Neural cell (in vitro differentiated cells): Measurements from ENCODE around the gene RTP2. TPM values are rescaled to one million over a fixed set of nuclear protein-coding genes. Genes with fewer than 3 reads are reported as not detected.

Source experiments
- H2AFZ ChIP-seq: fragments of 200-600, 300-800 bp; sonication (generic), shearing (Covaris generic); 2 replicates; pipeline ENCODE4 v1.6.0; 2014; ENCODE audit warnings: low read depth, mild to moderate bottlenecking, antibody characterized with exemption, low read length, moderate library complexity
- H3F3A ChIP-seq: fragments of 200-600 bp; shearing (Covaris generic); 2 replicates; pipeline ENCODE4 v1.6.1; 2016; ENCODE audit warnings: mild to moderate bottlenecking, moderate library complexity, mixed read lengths, antibody characterized with exemption, low read length; ENCODE audit not compliant: insufficient read depth, poor library complexity, severe bottlenecking
- H3K27ac ChIP-seq: fragments of 200-600, 300-800 bp; sonication (generic), shearing (Covaris generic); 2 replicates; pipeline ENCODE4 v1.5.1; 2014; ENCODE audit warnings: mild to moderate bottlenecking, low read length, moderate library complexity
- H3K27me3 ChIP-seq: fragments of 300-800, 200-600 bp; sonication (generic), shearing (Covaris generic); 2 replicates; pipeline ENCODE4 v1.6.0; 2014; ENCODE audit warnings: mild to moderate bottlenecking, low read depth, low read length, moderate library complexity; ENCODE audit not compliant: insufficient read depth
- H3K36me3 ChIP-seq: fragments of 300-800, 200-600 bp; sonication (generic), shearing (Covaris generic); 2 replicates; pipeline ENCODE4 v1.5.1; 2014; ENCODE audit warnings: mild to moderate bottlenecking, antibody characterized with exemption, low read length, moderate library complexity; ENCODE audit not compliant: insufficient read depth
- H3K4me2 ChIP-seq: fragments of 300-800, 200-600 bp; sonication (generic), shearing (Covaris generic); 2 replicates; pipeline ENCODE4 v1.6.0; 2014; ENCODE audit warnings: mild to moderate bottlenecking, low read length
- H3K4me3 ChIP-seq: fragments of 300-800, 200-600 bp; sonication (generic), shearing (Covaris generic); 2 replicates; pipeline ENCODE4 v1.5.1; 2014; ENCODE audit warnings: mild to moderate bottlenecking, low read length, moderate library complexity
- H3K79me2 ChIP-seq: fragments of 200-600 bp; shearing (Covaris generic); replicated peaks from 2 replicates; pipeline ENCODE4 v1.6.0; 2014; ENCODE audit warnings: mild to moderate bottlenecking, low read length, moderate library complexity; ENCODE audit not compliant: insufficient read depth
- H3K9ac ChIP-seq: fragments of 300-800, 200-600 bp; sonication (generic), shearing (Covaris generic); 2 replicates; pipeline ENCODE4 v1.6.1; 2016; ENCODE audit warnings: mild to moderate bottlenecking, low read length, mixed read lengths
- H3K9me2 ChIP-seq: fragments of 200-600 bp; shearing (Covaris generic); 2 replicates; pipeline ENCODE4 v1.6.1; 2016; ENCODE audit warnings: mild to moderate bottlenecking, low read length, mixed read lengths; ENCODE audit not compliant: insufficient read depth
- H3K9me3 ChIP-seq: fragments of 200-600, 300-800 bp; sonication (generic), shearing (Covaris generic); 2 replicates; pipeline ENCODE4 v1.6.1; 2016; ENCODE audit warnings: mild to moderate bottlenecking, mixed run types, low read length, moderate library complexity, mixed read lengths
- H4K20me1 ChIP-seq: fragments of 200-600 bp; shearing (Covaris generic); 2 replicates; pipeline ENCODE4 v1.6.1; 2016; ENCODE audit warnings: mild to moderate bottlenecking, mixed run types; ENCODE audit not compliant: insufficient read depth
- CTCF ChIP-seq: fragments of 450-650 bp; IDR thresholded peaks from 2 replicates; pipeline ENCODE4 v1.5.1; 2014; ENCODE audit warnings: antibody characterized with exemption, mild to moderate bottlenecking, moderate library complexity; ENCODE audit not compliant: poor library complexity, severe bottlenecking
- EP300 ChIP-seq: fragments of 450-650 bp; conservative IDR thresholded peaks from 2 replicates; pipeline ENCODE4 v1.6.1; 2014; ENCODE audit warnings: antibody characterized with exemption, mild to moderate bottlenecking, moderate library complexity; ENCODE audit not compliant: poor library complexity, severe bottlenecking
- EZH2 ChIP-seq: fragments of 200-600, 300-800 bp; shearing (Covaris generic), sonication (generic); IDR thresholded peaks from 2 replicates; pipeline ENCODE4 v1.6.1; 2014; ENCODE audit warnings: antibody characterized with exemption, low read length, borderline replicate concordance, mild to moderate bottlenecking; ENCODE audit not compliant: insufficient read depth, poor library complexity, severe bottlenecking
- MXI1 ChIP-seq: fragments of 450-650 bp; conservative IDR thresholded peaks from 2 replicates; pipeline ENCODE4 v1.6.1; 2014; ENCODE audit warnings: antibody characterized with exemption, mild to moderate bottlenecking; ENCODE audit not compliant: poor library complexity, severe bottlenecking
- POLR2AphosphoS5 ChIP-seq: IDR thresholded peaks from 2 replicates; pipeline ENCODE4 v1.6.1; 2012
- RAD21 ChIP-seq: fragments of 450-650 bp; conservative IDR thresholded peaks from 2 replicates; pipeline ENCODE4 v1.6.1; 2014; ENCODE audit warnings: antibody characterized with exemption, mild to moderate bottlenecking, moderate library complexity
- SMC3 ChIP-seq: fragments of 450-650 bp; conservative IDR thresholded peaks from 2 replicates; pipeline ENCODE4 v1.6.1; 2014; ENCODE audit warnings: antibody characterized with exemption, mild to moderate bottlenecking, moderate library complexity; ENCODE audit not compliant: poor library complexity
- TAF1 ChIP-seq: IDR thresholded peaks from 2 replicates; pipeline ENCODE4 v1.6.1; 2012; ENCODE audit warnings: low read depth
- polyA plus RNA-seq: library from polyadenylated mRNA; depleted of rRNA; stranded (reverse); fragments of >200 nt; gene quantifications from 2 replicates; pipeline ENCODE4 v1.2.3, GENCODE V29; 2014
- TF ChIP-seq, protein P1 (sequence below): IDR thresholded peaks from 2 replicates; pipeline ENCODE4 v1.6.1; 2012; ENCODE audit warnings: borderline replicate concordance

RTP2 gene
- polyA plus RNA-seq, 1 donor from 2014 or later = not detected

DNA sequence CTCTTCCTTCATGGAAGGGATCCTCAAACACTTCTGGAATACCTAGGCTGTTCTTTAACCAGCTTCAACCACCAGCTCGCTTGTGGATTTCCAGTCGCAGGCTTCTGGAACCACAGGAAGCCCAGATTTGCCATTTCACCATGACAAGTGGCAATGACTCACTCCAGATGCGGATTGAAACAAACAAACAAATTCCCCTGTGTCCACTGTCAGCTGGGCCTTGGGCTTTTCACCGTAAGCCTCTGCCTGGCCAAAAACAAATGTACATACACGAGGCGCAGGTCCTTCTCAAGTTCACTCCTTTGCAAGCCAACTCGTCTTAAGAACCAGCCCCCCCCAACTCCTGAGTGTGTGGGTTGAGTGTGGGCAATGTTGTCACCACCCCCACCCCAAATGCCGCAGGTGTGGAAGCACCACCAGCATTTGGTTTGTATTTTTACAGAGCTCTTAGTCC, 34.1 kb upstream of the RTP2 start:
- no peak overlapping the region for H3K4me2 ChIP-seq
- peaks cover 44% of the 10 kb centered on the region for H3K27me3 ChIP-seq
- no peaks in the 10 kb centered on the region for H3K9me2 ChIP-seq
- no peak overlapping the region for H3K4me3 ChIP-seq
- H3K79me2 ChIP-seq = peaks cover 2% of the 10 kb centered on the region
- H3K36me3 ChIP-seq = no peaks in the 10 kb centered on the region
- H3K27ac ChIP-seq = no peak overlapping the region
- no peaks in the 10 kb centered on the region for H4K20me1 ChIP-seq
- no peak overlapping the region for H3K9ac ChIP-seq
- H2AFZ ChIP-seq = no peak overlapping the region
- H3F3A ChIP-seq = no peaks in the 10 kb centered on the region
- H3K9me3 ChIP-seq = no peaks in the 10 kb centered on the region
- TF ChIP-seq, protein P1, sequence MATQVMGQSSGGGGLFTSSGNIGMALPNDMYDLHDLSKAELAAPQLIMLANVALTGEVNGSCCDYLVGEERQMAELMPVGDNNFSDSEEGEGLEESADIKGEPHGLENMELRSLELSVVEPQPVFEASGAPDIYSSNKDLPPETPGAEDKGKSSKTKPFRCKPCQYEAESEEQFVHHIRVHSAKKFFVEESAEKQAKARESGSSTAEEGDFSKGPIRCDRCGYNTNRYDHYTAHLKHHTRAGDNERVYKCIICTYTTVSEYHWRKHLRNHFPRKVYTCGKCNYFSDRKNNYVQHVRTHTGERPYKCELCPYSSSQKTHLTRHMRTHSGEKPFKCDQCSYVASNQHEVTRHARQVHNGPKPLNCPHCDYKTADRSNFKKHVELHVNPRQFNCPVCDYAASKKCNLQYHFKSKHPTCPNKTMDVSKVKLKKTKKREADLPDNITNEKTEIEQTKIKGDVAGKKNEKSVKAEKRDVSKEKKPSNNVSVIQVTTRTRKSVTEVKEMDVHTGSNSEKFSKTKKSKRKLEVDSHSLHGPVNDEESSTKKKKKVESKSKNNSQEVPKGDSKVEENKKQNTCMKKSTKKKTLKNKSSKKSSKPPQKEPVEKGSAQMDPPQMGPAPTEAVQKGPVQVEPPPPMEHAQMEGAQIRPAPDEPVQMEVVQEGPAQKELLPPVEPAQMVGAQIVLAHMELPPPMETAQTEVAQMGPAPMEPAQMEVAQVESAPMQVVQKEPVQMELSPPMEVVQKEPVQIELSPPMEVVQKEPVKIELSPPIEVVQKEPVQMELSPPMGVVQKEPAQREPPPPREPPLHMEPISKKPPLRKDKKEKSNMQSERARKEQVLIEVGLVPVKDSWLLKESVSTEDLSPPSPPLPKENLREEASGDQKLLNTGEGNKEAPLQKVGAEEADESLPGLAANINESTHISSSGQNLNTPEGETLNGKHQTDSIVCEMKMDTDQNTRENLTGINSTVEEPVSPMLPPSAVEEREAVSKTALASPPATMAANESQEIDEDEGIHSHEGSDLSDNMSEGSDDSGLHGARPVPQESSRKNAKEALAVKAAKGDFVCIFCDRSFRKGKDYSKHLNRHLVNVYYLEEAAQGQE = no peak
- no peak for TF ChIP-seq CTCF
- no peak for TF ChIP-seq RAD21
- TF ChIP-seq TAF1 = no peak
- TF ChIP-seq MXI1 = no peak
- TF ChIP-seq SMC3 = no peak
- TF ChIP-seq POLR2AphosphoS5 = no peak

DNA sequence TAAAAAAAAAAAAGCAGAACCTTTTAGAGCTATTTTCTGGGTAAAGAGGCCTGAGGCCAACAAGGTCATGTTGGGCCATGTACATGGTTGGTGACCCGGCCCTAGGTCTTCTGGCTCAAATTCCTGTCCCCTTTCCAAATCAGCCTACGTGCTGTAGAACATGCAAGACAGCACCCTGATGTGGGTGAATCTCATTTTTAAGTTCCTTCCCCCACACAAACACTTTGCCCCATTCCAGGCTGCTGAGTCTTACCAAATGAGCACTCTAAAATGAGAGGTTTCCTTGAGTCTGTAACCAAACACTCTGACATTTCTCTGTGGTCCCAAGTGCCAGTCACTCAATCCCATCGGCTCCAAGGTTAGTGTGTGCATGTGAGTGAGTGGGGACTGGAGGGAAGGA, 33.5 kb upstream of the RTP2 start:
- H3K9ac ChIP-seq = no peak overlapping the region
- no peaks in the 10 kb centered on the region for H3K9me2 ChIP-seq
- no peaks in the 10 kb centered on the region for H4K20me1 ChIP-seq
- H3K4me2 ChIP-seq = no peak overlapping the region
- H3F3A ChIP-seq = no peaks in the 10 kb centered on the region
- no peak overlapping the region for H2AFZ ChIP-seq
- TF ChIP-seq, protein P1 = no peak
- TF ChIP-seq EZH2 = no peak
- no peak for TF ChIP-seq MXI1
- TF ChIP-seq CTCF = no peak
- TF ChIP-seq EP300 = no peak
- no peak for TF ChIP-seq RAD21
- no peak for TF ChIP-seq POLR2AphosphoS5
- TF ChIP-seq SMC3 = no peak
- no peak for TF ChIP-seq TAF1
- no peaks in the 10 kb centered on the region for H3K79me2 ChIP-seq
- H3K9me3 ChIP-seq = no peaks in the 10 kb centered on the region
- H3K27ac ChIP-seq = no peak overlapping the region
- peaks cover 39% of the 10 kb centered on the region for H3K27me3 ChIP-seq
- no peaks in the 10 kb centered on the region for H3K36me3 ChIP-seq
- no peak overlapping the region for H3K4me3 ChIP-seq
